Astrocyte (in vitro differentiated cells and primary cell): ENCODE results near the gene LGALS8. TPM values are rescaled to one million over a fixed set of nuclear protein-coding genes. Genes with fewer than 3 reads are reported as not detected.

Experiments
- DNase-seq: peaks from one replicate; pipeline ENCODE4 v3.0.0-alpha.2; 2010; ENCODE audit warnings: low read depth
- FAIRE-seq: peaks from 2 replicates; lab custom pipeline; 2011; peaks lifted over from hg19 to GRCh38; lab: Jason Lieb, UNC
- H2AFZ ChIP-seq: 2 replicates; pipeline ENCODE4 v1.6.0; 2012; ENCODE audit warnings: low read depth, low read length, inconsistent platforms
- H3K27ac ChIP-seq: 2 replicates; pipeline ENCODE4 v1.5.1; 2011; ENCODE audit warnings: low read depth, low read length, inconsistent platforms
- H3K27me3 ChIP-seq: 2 replicates; pipeline ENCODE4 v1.6.0; 2011; ENCODE audit warnings: low read length, inconsistent platforms; ENCODE audit not compliant: insufficient read depth
- H3K36me3 ChIP-seq: 2 replicates; pipeline ENCODE4 v1.5.1; 2011; ENCODE audit warnings: low read length, inconsistent platforms; ENCODE audit not compliant: insufficient read depth
- H3K4me1 ChIP-seq: 2 replicates; pipeline ENCODE4 v1.5.1; 2011; ENCODE audit warnings: low read length, inconsistent platforms; ENCODE audit not compliant: insufficient read depth
- H3K4me2 ChIP-seq: 2 replicates; pipeline ENCODE4 v1.6.0; 2012; ENCODE audit warnings: low read length, inconsistent platforms
- H3K4me3 ChIP-seq: 2 replicates; pipeline ENCODE4 v1.5.1; 2011; ENCODE audit warnings: low read depth, mild to moderate bottlenecking, low read length, inconsistent platforms; ENCODE audit not compliant: insufficient read depth
- H3K79me2 ChIP-seq: 2 replicates; pipeline ENCODE4 v1.6.0; 2012; ENCODE audit warnings: mild to moderate bottlenecking, low read length, inconsistent platforms; ENCODE audit not compliant: insufficient read depth
- H3K9ac ChIP-seq: 2 replicates; pipeline ENCODE4 v1.6.0; 2012; ENCODE audit warnings: mild to moderate bottlenecking, low read length, inconsistent platforms
- H3K9me3 ChIP-seq: 2 replicates; pipeline ENCODE4 v1.5.1; 2012; ENCODE audit warnings: low read depth, mild to moderate bottlenecking, low read length, inconsistent platforms; ENCODE audit not compliant: insufficient read depth
- H4K20me1 ChIP-seq: 2 replicates; pipeline ENCODE4 v1.6.0; 2012; ENCODE audit warnings: low read length, inconsistent platforms; ENCODE audit not compliant: insufficient read depth
- H3K27ac Mint-ChIP-seq: one replicate; pipeline ENCODE4 v1.8.0; 2021; ENCODE audit warnings: mild to moderate bottlenecking, mixed read lengths; ENCODE audit not compliant: unreplicated experiment
- H3K27me3 Mint-ChIP-seq: one replicate; pipeline ENCODE4 v1.8.0; 2021; ENCODE audit warnings: low read depth, mixed read lengths; ENCODE audit not compliant: unreplicated experiment
- H3K36me3 Mint-ChIP-seq: one replicate; pipeline ENCODE4 v1.8.0; 2021; ENCODE audit warnings: low read depth, mixed read lengths; ENCODE audit not compliant: unreplicated experiment
- H3K4me1 Mint-ChIP-seq: one replicate; pipeline ENCODE4 v1.8.0; 2021; ENCODE audit warnings: low read depth, mixed read lengths; ENCODE audit not compliant: unreplicated experiment
- H3K4me3 Mint-ChIP-seq: one replicate; pipeline ENCODE4 v1.8.0; 2021; ENCODE audit warnings: mild to moderate bottlenecking, moderate library complexity, mixed read lengths; ENCODE audit not compliant: unreplicated experiment
- H3K9me3 Mint-ChIP-seq: one replicate; pipeline ENCODE4 v1.8.0; 2021; ENCODE audit warnings: mild to moderate bottlenecking, mixed read lengths; ENCODE audit not compliant: unreplicated experiment
- EZH2 ChIP-seq: IDR thresholded peaks from 2 replicates; pipeline ENCODE4 v1.6.1; 2012; ENCODE audit warnings: mild to moderate bottlenecking, low read length, inconsistent platforms; ENCODE audit not compliant: insufficient read depth
- total RNA-seq: library from RNA; stranded (reverse); gene quantifications from 2 replicates; pipeline ENCODE4 v1.2.1, GENCODE V29; 2021
- TF ChIP-seq, protein P1 (sequence below): IDR thresholded peaks from 2 replicates; pipeline ENCODE4 v1.5.1; 2011; ENCODE audit warnings: low read depth, mild to moderate bottlenecking, inconsistent platforms, low read length, moderate library complexity; ENCODE audit not compliant: insufficient read depth

LGALS8 gene
- total RNA-seq, 1 donor from 2014 or later, result 27.9 TPM

DNA sequence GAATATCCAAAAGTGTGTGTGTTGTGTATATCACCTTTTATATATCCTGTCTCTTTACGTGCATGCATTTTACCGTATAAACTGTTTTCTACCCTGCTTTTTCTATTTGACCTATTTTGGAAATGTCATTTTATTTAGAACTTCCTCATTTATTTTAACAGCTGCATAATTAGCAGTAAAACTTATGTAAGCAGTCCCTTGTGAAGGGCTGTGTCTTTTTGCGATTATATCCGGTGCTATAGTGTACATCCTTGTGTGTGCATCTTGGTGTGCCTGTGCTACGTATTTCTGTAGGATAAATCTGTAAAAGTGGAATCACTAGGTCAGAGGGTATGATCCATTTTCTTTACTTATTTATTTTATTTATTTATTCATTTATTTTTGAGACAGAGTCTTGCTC is 7.2 kb downstream of the LGALS8 start:
- Mint-ChIP-seq H3K27ac (no peak overlapping the region), H3K4me3 (no peak overlapping the region), H3K9me3 (no peaks in the 10 kb centered on the region), H3K4me1 (peaks cover 13% of the 10 kb centered on the region), H3K36me3 (no peaks in the 10 kb centered on the region), H3K27me3 (no peaks in the 10 kb centered on the region)
- peaks cover 12% of the 10 kb centered on the region for H3K36me3 ChIP-seq
- H3K27me3 ChIP-seq, result no peaks in the 10 kb centered on the region
- peaks cover 3% of the 10 kb centered on the region for H3K79me2 ChIP-seq
- H3K27ac ChIP-seq, result no peak overlapping the region
- no peak overlapping the region for H2AFZ ChIP-seq
- H3K9me3 ChIP-seq, result no peaks in the 10 kb centered on the region
- no peak for DNase-seq
- no peak overlapping the region for H3K9ac ChIP-seq
- H3K4me3 ChIP-seq, result no peak overlapping the region
- H4K20me1 ChIP-seq, result peaks cover 8% of the 10 kb centered on the region
- no peak overlapping the region for H3K4me2 ChIP-seq
- no peak for FAIRE-seq
- H3K4me1 ChIP-seq, result peaks cover 16% of the 10 kb centered on the region
- TF ChIP-seq, protein P1, sequence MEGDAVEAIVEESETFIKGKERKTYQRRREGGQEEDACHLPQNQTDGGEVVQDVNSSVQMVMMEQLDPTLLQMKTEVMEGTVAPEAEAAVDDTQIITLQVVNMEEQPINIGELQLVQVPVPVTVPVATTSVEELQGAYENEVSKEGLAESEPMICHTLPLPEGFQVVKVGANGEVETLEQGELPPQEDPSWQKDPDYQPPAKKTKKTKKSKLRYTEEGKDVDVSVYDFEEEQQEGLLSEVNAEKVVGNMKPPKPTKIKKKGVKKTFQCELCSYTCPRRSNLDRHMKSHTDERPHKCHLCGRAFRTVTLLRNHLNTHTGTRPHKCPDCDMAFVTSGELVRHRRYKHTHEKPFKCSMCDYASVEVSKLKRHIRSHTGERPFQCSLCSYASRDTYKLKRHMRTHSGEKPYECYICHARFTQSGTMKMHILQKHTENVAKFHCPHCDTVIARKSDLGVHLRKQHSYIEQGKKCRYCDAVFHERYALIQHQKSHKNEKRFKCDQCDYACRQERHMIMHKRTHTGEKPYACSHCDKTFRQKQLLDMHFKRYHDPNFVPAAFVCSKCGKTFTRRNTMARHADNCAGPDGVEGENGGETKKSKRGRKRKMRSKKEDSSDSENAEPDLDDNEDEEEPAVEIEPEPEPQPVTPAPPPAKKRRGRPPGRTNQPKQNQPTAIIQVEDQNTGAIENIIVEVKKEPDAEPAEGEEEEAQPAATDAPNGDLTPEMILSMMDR, result no peak
- no peak for TF ChIP-seq EZH2

DNA sequence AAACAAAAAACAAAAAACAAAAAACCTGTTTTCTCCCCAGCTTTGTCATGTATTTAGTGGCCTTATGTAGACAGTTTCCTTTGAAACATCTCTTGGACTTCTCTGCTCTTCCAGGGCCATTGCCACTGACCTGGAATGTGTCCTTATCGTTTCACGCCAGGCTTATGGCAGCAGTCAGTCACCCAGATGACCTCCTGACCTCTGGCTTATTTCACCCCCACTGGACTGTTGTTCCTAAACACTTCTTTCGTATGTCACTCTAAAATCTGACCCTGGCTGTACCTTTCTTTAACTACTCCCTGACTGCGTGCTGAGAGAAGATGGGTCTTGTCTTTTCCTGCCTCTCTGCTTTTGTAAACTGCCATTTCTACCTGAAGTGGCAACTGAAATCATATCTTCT is 9.1 kb downstream of the LGALS8 start:
- Mint-ChIP-seq H3K36me3 (no peaks in the 10 kb centered on the region), H3K27me3 (no peaks in the 10 kb centered on the region), H3K4me1 (peaks cover 16% of the 10 kb centered on the region), H3K27ac (no peak overlapping the region), H3K9me3 (no peaks in the 10 kb centered on the region), H3K4me3 (no peak overlapping the region)
- H2AFZ ChIP-seq, result no peak overlapping the region
- no peaks in the 10 kb centered on the region for H3K27me3 ChIP-seq
- FAIRE-seq (no peak), DNase-seq (no peak)
- no peak overlapping the region for H3K9ac ChIP-seq
- no peaks in the 10 kb centered on the region for H3K9me3 ChIP-seq
- H3K27ac ChIP-seq, result no peak overlapping the region
- H3K4me1 ChIP-seq, result peaks cover 16% of the 10 kb centered on the region
- no peak for TF ChIP-seq EZH2
- TF ChIP-seq, protein P1, result no peak
- H3K4me3 ChIP-seq, result no peak overlapping the region
- peaks cover 9% of the 10 kb centered on the region for H4K20me1 ChIP-seq
- peaks cover 9% of the 10 kb centered on the region for H3K79me2 ChIP-seq
- no peaks in the 10 kb centered on the region for H3K36me3 ChIP-seq
- no peak overlapping the region for H3K4me2 ChIP-seq

DNA sequence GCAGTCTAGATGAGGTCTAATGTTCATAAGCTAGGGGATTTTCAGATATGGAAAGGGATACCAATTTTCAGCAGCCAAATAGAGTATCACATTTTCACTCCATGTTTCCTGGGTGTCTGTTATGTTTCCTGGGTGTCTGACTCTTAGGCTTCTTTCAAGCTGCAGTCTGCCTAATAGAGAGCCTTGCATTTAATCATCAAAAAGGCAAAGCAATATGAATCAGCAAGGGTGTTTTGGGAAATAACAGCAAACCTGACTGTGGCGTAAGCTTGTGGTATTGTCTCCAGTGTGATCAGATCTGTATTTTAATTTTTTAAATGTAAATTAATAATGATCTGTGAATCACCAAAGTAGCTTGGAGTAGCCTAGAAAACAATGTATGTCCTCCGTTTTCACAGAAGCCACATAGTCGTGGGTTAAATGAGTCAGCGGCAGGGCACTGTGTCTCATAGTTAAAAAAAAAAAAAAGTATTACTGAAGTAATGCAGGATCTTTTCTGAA is 10.4 kb downstream of the LGALS8 start:
- DNase-seq (peak; percentile 78), FAIRE-seq (no peak)
- peaks cover 16% of the 10 kb centered on the region for H3K4me1 ChIP-seq
- peaks cover 16% of the 10 kb centered on the region for H3K4me1 Mint-ChIP-seq
- H3K9me3 Mint-ChIP-seq, result no peaks in the 10 kb centered on the region
- H3K27ac ChIP-seq, result peak overlapping the region; percentile 39
- no peaks in the 10 kb centered on the region for H3K9me3 ChIP-seq
- peaks cover 3% of the 10 kb centered on the region for H3K36me3 ChIP-seq
- H3K4me2 ChIP-seq, result peak overlapping the region; percentile 61
- H4K20me1 ChIP-seq, result peaks cover 9% of the 10 kb centered on the region
- no peak overlapping the region for H2AFZ ChIP-seq
- H3K4me3 ChIP-seq, result no peak overlapping the region
- H3K36me3 Mint-ChIP-seq, result no peaks in the 10 kb centered on the region
- TF ChIP-seq, protein P1, result no peak
- no peak for TF ChIP-seq EZH2
- no peaks in the 10 kb centered on the region for H3K27me3 Mint-ChIP-seq
- H3K27ac Mint-ChIP-seq, result peak overlapping the region; percentile 87
- H3K27me3 ChIP-seq, result no peaks in the 10 kb centered on the region
- H3K9ac ChIP-seq, result peak overlapping the region; percentile 41
- H3K79me2 ChIP-seq, result peaks cover 9% of the 10 kb centered on the region
- no peak overlapping the region for H3K4me3 Mint-ChIP-seq
